Mesenchymal stem cell (in vitro differentiated cells and primary cell): ENCODE data around the gene CD274.

Source experiments
- DNase-seq: peaks from one replicate; pipeline ENCODE4 v3.0.0-alpha.2; 2013
- H2AFZ ChIP-seq: one replicate; pipeline ENCODE4 v1.6.1; 2013; ENCODE audit warnings: low read depth, mild to moderate bottlenecking, control low read depth, inconsistent platforms, low read length, moderate library complexity
- H2AK5ac ChIP-seq: 2 replicates; pipeline ENCODE4 v1.6.1; 2013; ENCODE audit warnings: low read length, moderate library complexity, mild to moderate bottlenecking, inconsistent platforms; ENCODE audit not compliant: severe bottlenecking
- H2BK120ac ChIP-seq: one replicate; pipeline ENCODE4 v1.6.1; 2013; ENCODE audit warnings: low read depth, mild to moderate bottlenecking, inconsistent platforms, low read length, moderate library complexity
- H2BK12ac ChIP-seq, 2 experiments: one replicate each; pipeline ENCODE4 v1.6.1; 2013; ENCODE audit warnings: inconsistent platforms in 2 of 2, low read length in 2 of 2, mild to moderate bottlenecking in 2 of 2, moderate library complexity in 2 of 2, control low read depth in 1 of 2
- H2BK15ac ChIP-seq: one replicate; pipeline ENCODE4 v1.6.1; 2013; ENCODE audit warnings: mild to moderate bottlenecking, low read depth, inconsistent platforms; ENCODE audit not compliant: poor library complexity, severe bottlenecking
- H2BK5ac ChIP-seq: 2 replicates; pipeline ENCODE4 v1.6.1; 2013; ENCODE audit warnings: low read depth, mild to moderate bottlenecking, low read length, control low read depth, inconsistent platforms; ENCODE audit not compliant: poor library complexity, severe bottlenecking
- H3K14ac ChIP-seq, 2 experiments: one replicate each; pipeline ENCODE4 v1.6.1; 2013; ENCODE audit warnings: inconsistent platforms in 2 of 2, low read length in 2 of 2, control low read depth in 1 of 2, mild to moderate bottlenecking in 1 of 2, moderate library complexity in 1 of 2
- H3K18ac ChIP-seq, 2 experiments: one replicate each; pipeline ENCODE4 v1.6.1; 2013; ENCODE audit warnings: inconsistent platforms in 2 of 2, low read length in 2 of 2, control low read depth in 1 of 2, low read depth in 1 of 2, mild to moderate bottlenecking in 1 of 2
- H3K23ac ChIP-seq, 2 experiments: one replicate each; pipeline ENCODE4 v1.6.1; 2013; ENCODE audit warnings: inconsistent platforms in 2 of 2, low read length in 2 of 2, mild to moderate bottlenecking in 2 of 2, moderate library complexity in 2 of 2, control low read depth in 1 of 2
- H3K27ac ChIP-seq: 2 replicates; pipeline ENCODE4 v1.5.1; 2013; ENCODE audit warnings: mild to moderate bottlenecking, moderate library complexity, low read length, control low read depth, inconsistent platforms; ENCODE audit not compliant: poor library complexity, severe bottlenecking
- H3K27me3 ChIP-seq, 2 experiments: 2 replicates each; pipeline versions ENCODE4 v1.6.1 to v1.7.0; 2013; ENCODE audit warnings: low read length in 2 of 2, mild to moderate bottlenecking in 2 of 2, moderate library complexity in 2 of 2, control low read depth in 1 of 2, inconsistent platforms in 1 of 2; ENCODE audit not compliant: control insufficient read depth in 1 of 2, insufficient read depth in 1 of 2
- H3K36me3 ChIP-seq, 2 experiments: 2 replicates each; pipeline versions ENCODE4 v1.6.1 to v1.7.0; 2013; ENCODE audit warnings: low read length in 2 of 2, control low read depth in 1 of 2, inconsistent platforms in 1 of 2, low read depth in 1 of 2, mild to moderate bottlenecking in 1 of 2; ENCODE audit not compliant: insufficient read depth in 2 of 2, control insufficient read depth in 1 of 2
- H3K4ac ChIP-seq, 2 experiments: one replicate each; pipeline ENCODE4 v1.6.1; 2013; ENCODE audit warnings: inconsistent platforms in 2 of 2, low read length in 2 of 2, mild to moderate bottlenecking in 2 of 2, moderate library complexity in 2 of 2, control low read depth in 1 of 2, low read depth in 1 of 2
- H3K4me1 ChIP-seq: 2 replicates; pipeline ENCODE4 v1.6.1; 2013; ENCODE audit warnings: low read depth, low read length, control low read depth; ENCODE audit not compliant: control insufficient read depth, insufficient read depth
- H3K4me2 ChIP-seq: 2 replicates; pipeline ENCODE4 v1.6.1; 2013; ENCODE audit warnings: low read length, mild to moderate bottlenecking, inconsistent platforms; ENCODE audit not compliant: poor library complexity, severe bottlenecking
- H3K4me3 ChIP-seq, 2 experiments: 2 replicates each; pipeline versions ENCODE4 v1.5.1 to v1.7.0; 2013; ENCODE audit warnings: low read length in 2 of 2, mild to moderate bottlenecking in 2 of 2, control low read depth in 1 of 2, low read depth in 1 of 2; ENCODE audit not compliant: insufficient read depth in 1 of 2
- H3K79me1 ChIP-seq: replicated peaks from 2 replicates; pipeline ENCODE4 v1.6.1; 2013; ENCODE audit warnings: mild to moderate bottlenecking, control low read depth, low read length, inconsistent platforms; ENCODE audit not compliant: poor library complexity, severe bottlenecking
- H3K9ac ChIP-seq: 2 replicates; pipeline ENCODE4 v1.7.0; 2013; ENCODE audit warnings: mild to moderate bottlenecking, low read length, moderate library complexity
- H3K9me3 ChIP-seq: 2 replicates; pipeline ENCODE4 v1.7.0; 2013; ENCODE audit warnings: mild to moderate bottlenecking, low read length; ENCODE audit not compliant: control insufficient read depth
- H4K8ac ChIP-seq: one replicate; pipeline ENCODE4 v1.6.1; 2013; ENCODE audit warnings: inconsistent platforms, mild to moderate bottlenecking, low read length, moderate library complexity
- H4K91ac ChIP-seq: one replicate; pipeline ENCODE4 v1.6.1; 2013; ENCODE audit warnings: mild to moderate bottlenecking, low read length, inconsistent platforms
- WGBS: methylation state at CpG from one replicate; pipeline ENCODE4 v1.1.7; 2013; ENCODE audit warnings: mixed read lengths; 5-methylcytosine and 5-hydroxymethylcytosine counted together

The CD274 gene

GRCh38 chr9:5453673-5454072 lies 3.3 kb downstream of the CD274 start:
- H3K23ac ChIP-seq = no peak overlapping the region
- H3K27ac ChIP-seq = no peak overlapping the region
- no peaks in the 10 kb centered on the region for H3K27me3 ChIP-seq
- H3K14ac ChIP-seq = no peak overlapping the region
- 22% methylated on average over 1 of the region's 2 CpGs for WGBS
- no peak overlapping the region for H4K91ac ChIP-seq
- H2BK12ac ChIP-seq = no peak overlapping the region
- H3K36me3 ChIP-seq = no peaks in the 10 kb centered on the region
- H2AFZ ChIP-seq = no peak overlapping the region
- H2BK15ac ChIP-seq = no peak overlapping the region
- no peak overlapping the region for H2AK5ac ChIP-seq
- H3K18ac ChIP-seq = no peak overlapping the region
- H3K4me1 ChIP-seq = peaks cover 2% of the 10 kb centered on the region
- no peak overlapping the region for H3K4me2 ChIP-seq
- peaks cover 2% of the 10 kb centered on the region for H3K79me1 ChIP-seq
- no peak overlapping the region for H3K9ac ChIP-seq
- H4K8ac ChIP-seq = no peak overlapping the region
- no peak overlapping the region for H3K4me3 ChIP-seq
- peak; percentile 15 for DNase-seq
- H3K9me3 ChIP-seq = no peaks in the 10 kb centered on the region
- no peak overlapping the region for H2BK120ac ChIP-seq
- H3K4ac ChIP-seq = no peak overlapping the region
- no peak overlapping the region for H2BK5ac ChIP-seq

- Histone ChIP-seq H2AFZ (no peak overlapping the region), H2BK120ac (no peak overlapping the region), H3K4ac (no peak overlapping the region), H2BK15ac (no peak overlapping the region), H3K14ac (no peak overlapping the region), H3K4me1 (peaks cover 2% of the 10 kb centered on the region), H3K9ac (peak overlapping the region; percentile 63), H3K4me2 (no peak overlapping the region), H3K23ac (no peak overlapping the region), H3K79me1 (peaks cover 2% of the 10 kb centered on the region), H4K91ac (no peak overlapping the region), H3K9me3 (no peaks in the 10 kb centered on the region), H2BK12ac (no peak overlapping the region), H3K36me3 (no peaks in the 10 kb centered on the region), H4K8ac (no peak overlapping the region), H3K4me3 (peak overlapping the region in 1 of 2 experiments; percentile 26), H3K18ac (no peak overlapping the region), H2BK5ac (no peak overlapping the region), H2AK5ac (no peak overlapping the region), H3K27me3 (no peaks in the 10 kb centered on the region), H3K27ac (peak overlapping the region; percentile 54)
- DNase-seq = peak; percentile 76
- WGBS = 0% methylated on average over 1 of the region's 2 CpGs
These were observed 4.8 kb downstream of the CD274 start for GRCh38 chr9:5455181-5455580.

GRCh38 chr9:5459289-5459829 lies 9.0 kb downstream of the CD274 start:
- Histone ChIP-seq H4K91ac (no peak overlapping the region), H3K23ac (no peak overlapping the region), H3K27me3 (no peaks in the 10 kb centered on the region), H2BK12ac (no peak overlapping the region), H3K4me2 (no peak overlapping the region), H3K36me3 (peaks cover 0 to 2% of the 10 kb centered on the region in 2 experiments), H3K79me1 (no peaks in the 10 kb centered on the region), H4K8ac (no peak overlapping the region), H2BK15ac (no peak overlapping the region), H2BK120ac (no peak overlapping the region), H2AFZ (no peak overlapping the region), H2AK5ac (no peak overlapping the region), H3K14ac (no peak overlapping the region), H3K4ac (no peak overlapping the region), H3K18ac (no peak overlapping the region), H3K4me1 (no peaks in the 10 kb centered on the region), H2BK5ac (no peak overlapping the region), H3K9me3 (no peaks in the 10 kb centered on the region), H3K27ac (peak overlapping the region; percentile 8), H3K4me3 (no peak overlapping the region), H3K9ac (no peak overlapping the region)
- 83% methylated on average over 4 of the region's 4 CpGs for WGBS
- peak; percentile 24 for DNase-seq

GRCh38 chr9:5460157-5460556 lies 9.8 kb downstream of the CD274 start:
- DNase-seq = no peak
- Histone ChIP-seq H3K27me3 (no peaks in the 10 kb centered on the region), H4K8ac (no peak overlapping the region), H2BK15ac (no peak overlapping the region), H3K79me1 (no peaks in the 10 kb centered on the region), H3K4me2 (no peak overlapping the region), H2BK120ac (no peak overlapping the region), H3K4me1 (no peaks in the 10 kb centered on the region), H3K9ac (no peak overlapping the region), H3K4me3 (no peak overlapping the region), H4K91ac (no peak overlapping the region), H3K9me3 (no peaks in the 10 kb centered on the region), H3K4ac (no peak overlapping the region), H2BK5ac (no peak overlapping the region), H3K27ac (no peak overlapping the region), H2BK12ac (no peak overlapping the region), H3K18ac (no peak overlapping the region), H3K14ac (no peak overlapping the region), H2AK5ac (no peak overlapping the region), H3K36me3 (peaks cover 0 to 4% of the 10 kb centered on the region in 2 experiments), H2AFZ (no peak overlapping the region), H3K23ac (no peak overlapping the region)
- WGBS = 100% methylated on average over 1 of the region's 1 CpG
